NCI-H2029 treated with DMSO at 0.1 percent for 48 hours (cell line): ENCODE results near the gene QKI.

Experiments
- DNase-seq: peaks from one replicate; lab custom pipeline; 2025; lab: John Stamatoyannopoulos, UW

QKI gene

GRCh38 chr6:163613668-163614067, 199.2 kb downstream of the QKI start:
- no peak for DNase-seq

GRCh38 chr6:163616452-163616851, 201.9 kb downstream of the QKI start:
- no peak for DNase-seq

- DNase-seq = no peak
Observed at GRCh38 chr6:163617549-163617948, 203.0 kb downstream of the QKI start.

- no peak for DNase-seq
Observed at GRCh38 chr6:163620101-163620500, 205.6 kb downstream of the QKI start.

GRCh38 chr6:163620670-163621330, 206.3 kb downstream of the QKI start:
- no peak for DNase-seq

GRCh38 chr6:163625265-163625664, 210.7 kb downstream of the QKI start:
- DNase-seq = no peak

- no peak for DNase-seq
Observed at GRCh38 chr6:163626073-163626867, 211.8 kb downstream of the QKI start.

GRCh38 chr6:163627274-163628062, 212.9 kb downstream of the QKI start:
- DNase-seq = no peak
